HG03095 (cell line): ENCODE measurements around the gene FKBP5.
A peak's percentile ranks its signal among the peaks of the same experiment; 100 is the strongest.
"Not testable (repeated sequence)": the region's sequence is repeated elsewhere in the genome, so short reads cannot be mapped to it uniquely, and the experiment has no call there.

Experiments
- ATAC-seq: cut with Tn5 transposase; IDR thresholded peaks from one replicate; pipeline ENCODE4 v1.9.1; 2021; ENCODE audit warnings: moderate library complexity; ENCODE audit not compliant: unreplicated experiment

FKBP5 gene

GRCh38 chr6:35724059-35724458 lies 35.3 kb upstream of the FKBP5 start:
- no peak for ATAC-seq

- ATAC-seq = no peak
Measured at GRCh38 chr6:35723587-35723986, 34.9 kb upstream of the FKBP5 start.

- no peak for ATAC-seq
Measured at GRCh38 chr6:35722121-35722761, 33.5 kb upstream of the FKBP5 start.

GRCh38 chr6:35719830-35720733 lies 31.4 kb upstream of the FKBP5 start:
- ATAC-seq = peak; percentile 51

GRCh38 chr6:35719404-35719829 lies 30.7 kb upstream of the FKBP5 start:
- peak; percentile 24 for ATAC-seq

- no peak for ATAC-seq
Measured at GRCh38 chr6:35718911-35719381, 30.2 kb upstream of the FKBP5 start.

- no peak for ATAC-seq
Measured at GRCh38 chr6:35718375-35718736, 29.6 kb upstream of the FKBP5 start.

- no peak for ATAC-seq
Measured at GRCh38 chr6:35717449-35718374, 29.0 kb upstream of the FKBP5 start.

- no peak for ATAC-seq
Measured at GRCh38 chr6:35716798-35717197, 28.1 kb upstream of the FKBP5 start.

GRCh38 chr6:35713006-35713767 lies 24.5 kb upstream of the FKBP5 start:
- no peak for ATAC-seq

GRCh38 chr6:35711731-35712130 lies 23.0 kb upstream of the FKBP5 start:
- ATAC-seq = no peak

GRCh38 chr6:35710241-35710847 lies 21.6 kb upstream of the FKBP5 start:
- no peak for ATAC-seq

- no peak for ATAC-seq
Measured at GRCh38 chr6:35708585-35708984, 19.9 kb upstream of the FKBP5 start.

GRCh38 chr6:35707714-35708407 lies 19.1 kb upstream of the FKBP5 start:
- ATAC-seq = no peak

GRCh38 chr6:35706468-35706867 lies 17.8 kb upstream of the FKBP5 start:
- no peak for ATAC-seq

- ATAC-seq = no peak
Measured at GRCh38 chr6:35703554-35703953, 14.8 kb upstream of the FKBP5 start.

- ATAC-seq = no peak
Measured at GRCh38 chr6:35698858-35699257, 10.1 kb upstream of the FKBP5 start.

- not testable (repeated sequence) for ATAC-seq
Measured at GRCh38 chr6:35698430-35698829, 9.7 kb upstream of the FKBP5 start.

- ATAC-seq = no peak
Measured at GRCh38 chr6:35694462-35694861, 5.7 kb upstream of the FKBP5 start.
